K562 (cell line): Measurements from ENCODE around the gene FXYD1. TPM values are rescaled to one million over a fixed set of nuclear protein-coding genes. Genes with fewer than 3 reads are reported as not detected.
A peak's percentile ranks its signal among the peaks of the same experiment; 100 is the strongest.

ENCODE experiments used
- ATAC-seq: fragments of 200-7000 bp; cut with Tn5 transposase; 3 replicates; pipeline ENCODE4 v1.9.1; 2020; ENCODE audit warnings: moderate library complexity
- BruUV-seq: library from RNA; stranded (reverse); fragments of 400-500 nt; replicated peaks from 2 replicates; lab custom pipeline; 2021; lab: Mats Ljungman, UMichigan
- CTCF ChIA-PET: fragments of 300-600 bp; formaldehyde crosslinking; extraction: SDS; loops from one replicate; lab custom pipeline; 2021; ENCODE audit warnings: low intra/inter-chr PET ratio; lab: Yijun Ruan, JAX
- POLR2A ChIA-PET: fragments of 300-600, 350-650 bp; sonication (Branson Sonifier 250); formaldehyde crosslinking; extraction: SDS; loops from one replicate; lab custom pipeline; 2021; ENCODE audit warnings: antibody characterized with exemption, inconsistent platforms; lab: Yijun Ruan, JAX
- DNase-seq, 4 experiments: peaks; one replicate each; pipeline versions ENCODE4 v3.0.0 to v3.0.0-alpha.2; 2011 to 2018; ENCODE audit warnings: low spot score in 3 of 4, mixed read lengths in 3 of 4; ENCODE audit errors: extremely low read depth in 1 of 4
- FAIRE-seq: peaks from 2 replicates; lab custom pipeline; 2011; peaks lifted over from hg19 to GRCh38; lab: Jason Lieb, UNC
- H2AFZ ChIP-seq: 2 replicates; pipeline ENCODE4 v1.6.0; 2011; ENCODE audit warnings: low read depth, low read length, control low read depth, inconsistent platforms
- H3K27ac ChIP-seq: fragments of 200-600 bp; 3 replicates; pipeline ENCODE4 v1.8.0; 2011; ENCODE audit warnings: low read depth, mild to moderate bottlenecking, control low read depth, inconsistent platforms, low read length, moderate library complexity, mixed read lengths; ENCODE audit errors: extremely low read depth
- H3K27me3 ChIP-seq, 2 experiments: fragments of 300-600 bp in 1 of 2; 2 replicates in 1 of 2; 3 replicates in 1 of 2; pipeline versions ENCODE4 v1.6.0 to v1.8.0; 2011; ENCODE audit warnings: inconsistent platforms in 2 of 2, low read length in 2 of 2, mild to moderate bottlenecking in 1 of 2, mixed read lengths in 1 of 2, moderate library complexity in 1 of 2; ENCODE audit not compliant: control insufficient read depth in 2 of 2, insufficient read depth in 2 of 2
- H3K36me3 ChIP-seq: fragments of 300-600 bp; 3 replicates; pipeline ENCODE4 v1.8.0; 2011; ENCODE audit warnings: mild to moderate bottlenecking, low read length, inconsistent platforms; ENCODE audit not compliant: control insufficient read depth, insufficient read depth
- H3K4me1 ChIP-seq, 2 experiments: fragments of 200-600 bp in 1 of 2; replicated peaks in 1 of 2; 2 replicates in 1 of 2; 3 replicates in 1 of 2; pipeline versions ENCODE4 v1.5.1 to v1.8.0; 2011; ENCODE audit warnings: inconsistent platforms in 2 of 2, low read length in 2 of 2, mild to moderate bottlenecking in 1 of 2, mixed read lengths in 1 of 2, moderate library complexity in 1 of 2; ENCODE audit not compliant: control insufficient read depth in 2 of 2, insufficient read depth in 2 of 2
- H3K4me2 ChIP-seq: 2 replicates; pipeline ENCODE4 v1.6.1; 2011; ENCODE audit warnings: low read length, control low read depth, inconsistent platforms, mixed read lengths; ENCODE audit not compliant: insufficient read depth
- H3K4me3 ChIP-seq: fragments of 200-600 bp; sonication (generic), shearing (Covaris generic); 2 replicates; pipeline ENCODE4 v1.5.1; 2016; ENCODE audit warnings: control low read depth, inconsistent platforms
- H3K79me2 ChIP-seq: fragments of 200-600 bp; 3 replicates; pipeline ENCODE4 v1.8.0; 2011; ENCODE audit warnings: low read length, inconsistent platforms; ENCODE audit not compliant: control insufficient read depth, insufficient read depth
- H3K9ac ChIP-seq, 2 experiments: 2 replicates each; pipeline versions ENCODE4 v1.6.0 to v1.6.1; 2011; ENCODE audit warnings: low read depth in 2 of 2, low read length in 2 of 2, control low read depth in 1 of 2, inconsistent platforms in 1 of 2, mild to moderate bottlenecking in 1 of 2, mixed read lengths in 1 of 2; ENCODE audit not compliant: insufficient read depth in 1 of 2
- H3K9me1 ChIP-seq: one replicate; pipeline ENCODE4 v1.6.0; 2011; ENCODE audit warnings: inconsistent platforms, mild to moderate bottlenecking, low read length, moderate library complexity; ENCODE audit not compliant: control insufficient read depth, insufficient read depth
- H3K9me3 ChIP-seq: replicated peaks from 2 replicates; pipeline ENCODE4 v1.5.1; 2011; ENCODE audit warnings: low read depth, low read length, inconsistent platforms; ENCODE audit not compliant: control insufficient read depth, insufficient read depth
- H4K20me1 ChIP-seq: replicated peaks from 2 replicates; pipeline ENCODE4 v1.6.1; 2011; ENCODE audit warnings: low read length, inconsistent platforms, mixed read lengths; ENCODE audit not compliant: control insufficient read depth, insufficient read depth
- ATF3 ChIP-seq, 2 experiments: fragments of 450-650 bp in 1 of 2; sonication (generic) in 1 of 2; formaldehyde crosslinking in 1 of 2; IDR thresholded peaks in 1 of 2; conservative IDR thresholded peaks in 1 of 2; 2 replicates each; pipeline versions ENCODE4 v1.6.1 to v1.8.1; 2016 to 2023; ENCODE audit warnings: mild to moderate bottlenecking in 2 of 2, moderate library complexity in 2 of 2, inconsistent platforms in 1 of 2, missing genetic modification reagents in 1 of 2
- BHLHE40 ChIP-seq: IDR thresholded peaks from 2 replicates; pipeline ENCODE4 v1.6.1; 2011; ENCODE audit warnings: low read length, improper control_type of control experiment
- C11orf30 ChIP-seq: fragments of 450-650 bp; IDR thresholded peaks from 2 replicates; pipeline ENCODE4 v1.6.1; 2016; ENCODE audit warnings: low read depth, mild to moderate bottlenecking
- GATAD2A ChIP-seq: fragments of 450-650 bp; IDR thresholded peaks from 2 replicates; pipeline ENCODE4 v1.6.1; 2017
- GATAD2B ChIP-seq: fragments of 450-650 bp; IDR thresholded peaks from 2 replicates; pipeline ENCODE4 v1.6.1; 2017; ENCODE audit warnings: mild to moderate bottlenecking, borderline replicate concordance
- KAT2B ChIP-seq: IDR thresholded peaks from one replicate; pipeline ENCODE4 v1.6.1; 2012; ENCODE audit warnings: low read depth, mild to moderate bottlenecking, control low read depth, inconsistent platforms, low read length, moderate library complexity
- MAFK ChIP-seq: IDR thresholded peaks from 2 replicates; pipeline ENCODE4 v1.6.1; 2011; ENCODE audit warnings: low read length, improper control_type of control experiment
- MAZ ChIP-seq, 2 experiments: fragments of 450-650 bp in 1 of 2; sonication (generic) in 1 of 2; formaldehyde crosslinking; IDR thresholded peaks in 1 of 2; conservative IDR thresholded peaks in 1 of 2; 2 replicates each; pipeline versions ENCODE4 v1.4.0 to v1.5.0; 2020; ENCODE audit warnings: mild to moderate bottlenecking in 1 of 2, missing genetic modification reagents in 1 of 2
- MEF2A ChIP-seq: IDR thresholded peaks from 2 replicates; pipeline ENCODE4 v1.6.1; 2011; ENCODE audit warnings: low read depth, mild to moderate bottlenecking, low read length, moderate library complexity; ENCODE audit not compliant: control insufficient read depth
- MIER1 ChIP-seq: fragments of 450-650 bp; IDR thresholded peaks from 2 replicates; pipeline ENCODE4 v1.6.1; 2016; ENCODE audit warnings: antibody characterized with exemption, mild to moderate bottlenecking, low read depth
- NCOA6 ChIP-seq: fragments of 450-650 bp; IDR thresholded peaks from 2 replicates; pipeline ENCODE4 v1.6.1; 2017; ENCODE audit warnings: mild to moderate bottlenecking
- PRMT5 ChIP-seq: sonication (generic); formaldehyde crosslinking; IDR thresholded peaks from 2 replicates; pipeline ENCODE4 v1.5.0; 2020; ENCODE audit warnings: missing genetic modification reagents
- ZBTB9 ChIP-seq: fragments of 450-650 bp; formaldehyde crosslinking; IDR thresholded peaks from 2 replicates; pipeline ENCODE4 v1.4.0; 2020; ENCODE audit warnings: mild to moderate bottlenecking, moderate library complexity
- ZKSCAN1 ChIP-seq: fragments of 150-350 bp; IDR thresholded peaks from 2 replicates; pipeline ENCODE4 v1.6.1; 2016; ENCODE audit warnings: low read depth, low read length
- ZNF212 ChIP-seq: fragments of 450-650 bp; formaldehyde crosslinking; IDR thresholded peaks from 2 replicates; pipeline ENCODE4 v1.4.0; 2020; ENCODE audit warnings: mild to moderate bottlenecking
- ZNF586 ChIP-seq: fragments of 450-650 bp; formaldehyde crosslinking; conservative IDR thresholded peaks from 2 replicates; pipeline ENCODE4 v1.4.0; 2020; ENCODE audit warnings: mild to moderate bottlenecking, moderate library complexity
- ZNF780A ChIP-seq: fragments of 250-450 bp; sonication (Bioruptor Pico); IDR thresholded peaks from 2 replicates; pipeline ENCODE4 v1.5.0; 2021; ENCODE audit warnings: mild to moderate bottlenecking
- WGBS: fragments of 100-300 bp; shearing (Covaris generic); methylation state at CpG from one replicate; pipeline ENCODE4 v1.1.6; 2016; ENCODE audit warnings: low coverage, mixed read lengths; ENCODE audit not compliant: insufficient coverage; ENCODE audit errors: missing lambda C conversion rate; 5-methylcytosine and 5-hydroxymethylcytosine counted together
- in situ Hi-C: fragments of 300-500 bp; cut with MboI; formaldehyde crosslinking; loops from 4 replicates; pipeline ENCODE4 v1.15.0; 2018; ENCODE audit warnings: inconsistent platforms, mixed read lengths
- intact Hi-C: fragments of 100-400 bp; cut with micrococcal nuclease; formaldehyde crosslinking; loops from 2 replicates; pipeline ENCODE4 v1.14.2; 2022
- polyA plus RNA-seq, 8 experiments: library from polyadenylated mRNA; depleted of rRNA in 4 of 8; stranded (reverse) in 5 of 8; unstranded in 3 of 8; fragments of >200 nt; fragmentation: Nextera tagmentation in 2 of 8; fragmentation: Illumina TruSeq in 1 of 8; extraction: Ambion mirVana in 2 of 8; extraction: Trizol in 1 of 8; gene quantifications; 2 replicates each; pipeline versions ENCODE4 v1.2.1 to v1.2.3, GENCODE V29; 2011 to 2014; ENCODE audit warnings: inconsistent platforms in 1 of 8, missing spikeins in 1 of 8
- total RNA-seq, 7 experiments: library from RNA; depleted of rRNA in 6 of 7; stranded (reverse); fragments of >200 nt in 6 of 7; fragmentation: Illumina TruSeq in 2 of 7; extraction: Trizol in 2 of 7; gene quantifications; 2 replicates each; pipeline versions ENCODE4 v1.2.1 to v1.2.3, GENCODE V29; 2011 to 2021; ENCODE audit warnings: low replicate concordance in 1 of 7
- TF ChIP-seq, protein P1 (sequence below): sonication (generic); formaldehyde crosslinking; IDR thresholded peaks from 2 replicates; pipeline ENCODE4 v1.4.0; 2020; ENCODE audit warnings: mild to moderate bottlenecking, missing genetic modification reagents

FXYD1 gene
- total and polyA plus RNA-seq, 9 of the 15 experiments (the other 6 are each of a cell fraction or from before 2014, with no cell fraction given), result 0.40 to 3.2 (median 1.8) TPM; not detected in 3

GRCh38 chr19:35165200-35166058, 26.8 kb downstream of the FXYD1 start:
- Histone ChIP-seq H3K27me3 (no peaks in the 10 kb centered on the region; a peak in 1 of 5 replicates), H3K4me1 (peaks cover 57 to 67% of the 10 kb centered on the region in 2 experiments), H3K9me1 (no peaks in the 10 kb centered on the region), H3K27ac (peak overlapping the region; percentile 77), H3K4me2 (peak overlapping the region; percentile 64), H3K4me3 (no peak overlapping the region), H3K9ac (peak overlapping the region; percentile 58 to 59; a peak in 2 of 4 replicates), H3K36me3 (peaks cover 98% of the 10 kb centered on the region), H3K79me2 (peaks cover 40% of the 10 kb centered on the region), H2AFZ (no peak overlapping the region), H3K9me3 (no peaks in the 10 kb centered on the region), H4K20me1 (no peaks in the 10 kb centered on the region)
- FAIRE-seq (no peak), ATAC-seq (peak; percentile 3), DNase-seq (peak in 1 of 4 experiments; percentile 71)
- BruUV-seq, result no TSS peak
- in situ Hi-C loops (no loop called here), intact Hi-C loops (loop anchor here (5.0 kb wide), 2 partner anchors 42 to 82 kb away; partner anchors contain the start of gene LSR)
- CTCF ChIA-PET, result interaction anchor here (0.6 kb wide), 1 partner anchor 329 kb away, joined by 3 read pairs; no protein-coding TSS in a partner anchor
- 22% methylated on average over 5 of the region's 5 CpGs for WGBS
- POLR2A ChIA-PET, result interaction anchor here (0.6 to 1.1 kb wide), 2 partner anchors 17 to 962 kb away, joined by 3 read pairs; no protein-coding TSS in a partner anchor
- TF ChIP-seq BHLHE40 (peak; percentile 73; the same call in 1 of the 2 replicates), ZNF212 (CRISPR knock-in tag) (no peak), MAFK (no peak), ZBTB9 (CRISPR knock-in tag) (peak; percentile 86; the same call in 1 of the 2 replicates), ZNF780A (CRISPR knock-in tag) (no peak), PRMT5 (CRISPR knock-in tag) (no peak), ZKSCAN1 (no peak), MEF2A (no peak), ATF3 (IDR thresholded peaks at IDR 0.05) (no peak), ATF3 (CRISPR knock-in tag; conservative IDR thresholded peaks at IDR 0.05) (no peak), GATAD2B (no peak), C11orf30 (no peak), MAZ (CRISPR knock-in tag; conservative IDR thresholded peaks at IDR 0.05 in 1 of 2, IDR thresholded peaks at IDR 0.05 in 1 of 2) (peak in 1 of 2 experiments; percentile 65; a peak in 1 of 4 replicates), GATAD2A (peak; percentile 54; the same call in 1 of the 2 replicates), NCOA6 (no peak), ZNF586 (CRISPR knock-in tag) (0 out of 2 replicates have a peak, but pooled peaks have one; percentile 56), KAT2B (no peak), MIER1 (no peak)
- TF ChIP-seq, protein P1, sequence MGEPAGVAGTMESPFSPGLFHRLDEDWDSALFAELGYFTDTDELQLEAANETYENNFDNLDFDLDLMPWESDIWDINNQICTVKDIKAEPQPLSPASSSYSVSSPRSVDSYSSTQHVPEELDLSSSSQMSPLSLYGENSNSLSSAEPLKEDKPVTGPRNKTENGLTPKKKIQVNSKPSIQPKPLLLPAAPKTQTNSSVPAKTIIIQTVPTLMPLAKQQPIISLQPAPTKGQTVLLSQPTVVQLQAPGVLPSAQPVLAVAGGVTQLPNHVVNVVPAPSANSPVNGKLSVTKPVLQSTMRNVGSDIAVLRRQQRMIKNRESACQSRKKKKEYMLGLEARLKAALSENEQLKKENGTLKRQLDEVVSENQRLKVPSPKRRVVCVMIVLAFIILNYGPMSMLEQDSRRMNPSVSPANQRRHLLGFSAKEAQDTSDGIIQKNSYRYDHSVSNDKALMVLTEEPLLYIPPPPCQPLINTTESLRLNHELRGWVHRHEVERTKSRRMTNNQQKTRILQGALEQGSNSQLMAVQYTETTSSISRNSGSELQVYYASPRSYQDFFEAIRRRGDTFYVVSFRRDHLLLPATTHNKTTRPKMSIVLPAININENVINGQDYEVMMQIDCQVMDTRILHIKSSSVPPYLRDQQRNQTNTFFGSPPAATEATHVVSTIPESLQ (CRISPR knock-in tag), result no peak
